HepG2 (cell line): ENCODE data around the gene PRPF4. TPM values are rescaled to one million over a fixed set of nuclear protein-coding genes. Genes with fewer than 3 reads are reported as not detected.
A peak's percentile ranks its signal among the peaks of the same experiment; 100 is the strongest.

Experiments used
- CTCF ChIP-seq: sonication (generic); formaldehyde crosslinking; IDR thresholded peaks from 2 replicates; pipeline ENCODE4 v1.5.0; 2020; ENCODE audit warnings: mild to moderate bottlenecking, missing genetic modification reagents, moderate library complexity
- EED ChIP-seq: sonication (generic); formaldehyde crosslinking; IDR thresholded peaks from 2 replicates; pipeline ENCODE4 v1.5.0; 2020; ENCODE audit warnings: mild to moderate bottlenecking, missing genetic modification reagents
- HDAC2 ChIP-seq: sonication (generic); formaldehyde crosslinking; IDR thresholded peaks from 2 replicates; pipeline ENCODE4 v1.4.0; 2020; ENCODE audit warnings: missing genetic modification reagents
- IKZF5 ChIP-seq: IDR thresholded peaks from 2 replicates; pipeline ENCODE4 v1.6.1; 2018; ENCODE audit warnings: missing genetic modification reagents, mild to moderate bottlenecking, missing compliant biosample characterization
- KDM5B ChIP-seq: sonication (generic); formaldehyde crosslinking; IDR thresholded peaks from 2 replicates; pipeline ENCODE4 v1.4.0; 2020; ENCODE audit warnings: missing genetic modification reagents, mild to moderate bottlenecking, borderline replicate concordance
- KDM6A ChIP-seq: IDR thresholded peaks from 2 replicates; pipeline ENCODE4 v1.6.1; 2016; ENCODE audit warnings: low read depth
- MYNN ChIP-seq: sonication (generic); formaldehyde crosslinking; IDR thresholded peaks from 2 replicates; pipeline ENCODE4 v1.4.0; 2020; ENCODE audit warnings: mild to moderate bottlenecking, low read depth, missing genetic modification reagents
- PLSCR1 ChIP-seq: sonication (generic); formaldehyde crosslinking; IDR thresholded peaks from 2 replicates; pipeline ENCODE4 v1.5.0; 2020; ENCODE audit warnings: missing genetic modification reagents, mild to moderate bottlenecking, borderline replicate concordance
- XBP1 ChIP-seq: sonication (generic); formaldehyde crosslinking; IDR thresholded peaks from 2 replicates; pipeline ENCODE4 v1.5.0; 2020; ENCODE audit warnings: missing genetic modification reagents
- ZNF10 ChIP-seq: sonication (generic); formaldehyde crosslinking; IDR thresholded peaks from 2 replicates; pipeline ENCODE4 v1.4.0; 2020; ENCODE audit warnings: mild to moderate bottlenecking, low read depth, missing genetic modification reagents, borderline replicate concordance
- ZNF362 ChIP-seq: sonication (generic); formaldehyde crosslinking; IDR thresholded peaks from 2 replicates; pipeline ENCODE4 v1.4.0; 2020; ENCODE audit warnings: missing genetic modification reagents, mild to moderate bottlenecking, borderline replicate concordance
- ZNF432 ChIP-seq: sonication (generic); formaldehyde crosslinking; IDR thresholded peaks from 2 replicates; pipeline ENCODE4 v1.5.0; 2020; ENCODE audit warnings: missing genetic modification reagents, mild to moderate bottlenecking, borderline replicate concordance
- ZNF563 ChIP-seq: sonication (generic); formaldehyde crosslinking; IDR thresholded peaks from 2 replicates; pipeline ENCODE4 v1.8.0; 2022; ENCODE audit warnings: mild to moderate bottlenecking, moderate library complexity, missing genetic modification reagents
- ZSCAN25 ChIP-seq: sonication (generic); formaldehyde crosslinking; IDR thresholded peaks from 2 replicates; pipeline ENCODE4 v1.8.0; 2022; ENCODE audit warnings: mild to moderate bottlenecking, missing genetic modification reagents
- polyA plus RNA-seq, 8 experiments: library from polyadenylated mRNA; depleted of rRNA in 3 of 8; stranded (reverse) in 7 of 8; unstranded in 1 of 8; fragments of >200 nt; fragmentation: Illumina TruSeq in 4 of 8; extraction: Trizol in 4 of 8; gene quantifications; 2 replicates each; pipeline versions ENCODE4 v1.2.1 to v1.2.3, GENCODE V29; 2011 to 2016; ENCODE audit warnings: low read depth in 4 of 8, missing spikeins in 1 of 8, mixed read lengths in 1 of 8; ENCODE audit not compliant: insufficient read depth in 1 of 8
- total RNA-seq, 5 experiments: library from RNA; depleted of rRNA; stranded (reverse); fragments of >200 nt; fragmentation: Illumina TruSeq; extraction: Trizol; gene quantifications; 2 replicates each; pipeline ENCODE4 v1.2.3, GENCODE V29; 2016; ENCODE audit warnings: low read depth in 1 of 5
- TF ChIP-seq, protein P1 (sequence below): IDR thresholded peaks from 2 replicates; pipeline ENCODE4 v1.6.1; 2012; ENCODE audit warnings: inconsistent platforms
- TF ChIP-seq, protein P2 (sequence below): sonication (generic); formaldehyde crosslinking; IDR thresholded peaks from 2 replicates; pipeline ENCODE4 v1.5.1; 2020; ENCODE audit warnings: missing genetic modification reagents, mild to moderate bottlenecking, borderline replicate concordance

The PRPF4 gene
- total and polyA plus RNA-seq, 2 of the 13 experiments (the other 11 are each of a cell fraction or from before 2014, with no cell fraction given), result 10.3 to 49.0 TPM

DNA sequence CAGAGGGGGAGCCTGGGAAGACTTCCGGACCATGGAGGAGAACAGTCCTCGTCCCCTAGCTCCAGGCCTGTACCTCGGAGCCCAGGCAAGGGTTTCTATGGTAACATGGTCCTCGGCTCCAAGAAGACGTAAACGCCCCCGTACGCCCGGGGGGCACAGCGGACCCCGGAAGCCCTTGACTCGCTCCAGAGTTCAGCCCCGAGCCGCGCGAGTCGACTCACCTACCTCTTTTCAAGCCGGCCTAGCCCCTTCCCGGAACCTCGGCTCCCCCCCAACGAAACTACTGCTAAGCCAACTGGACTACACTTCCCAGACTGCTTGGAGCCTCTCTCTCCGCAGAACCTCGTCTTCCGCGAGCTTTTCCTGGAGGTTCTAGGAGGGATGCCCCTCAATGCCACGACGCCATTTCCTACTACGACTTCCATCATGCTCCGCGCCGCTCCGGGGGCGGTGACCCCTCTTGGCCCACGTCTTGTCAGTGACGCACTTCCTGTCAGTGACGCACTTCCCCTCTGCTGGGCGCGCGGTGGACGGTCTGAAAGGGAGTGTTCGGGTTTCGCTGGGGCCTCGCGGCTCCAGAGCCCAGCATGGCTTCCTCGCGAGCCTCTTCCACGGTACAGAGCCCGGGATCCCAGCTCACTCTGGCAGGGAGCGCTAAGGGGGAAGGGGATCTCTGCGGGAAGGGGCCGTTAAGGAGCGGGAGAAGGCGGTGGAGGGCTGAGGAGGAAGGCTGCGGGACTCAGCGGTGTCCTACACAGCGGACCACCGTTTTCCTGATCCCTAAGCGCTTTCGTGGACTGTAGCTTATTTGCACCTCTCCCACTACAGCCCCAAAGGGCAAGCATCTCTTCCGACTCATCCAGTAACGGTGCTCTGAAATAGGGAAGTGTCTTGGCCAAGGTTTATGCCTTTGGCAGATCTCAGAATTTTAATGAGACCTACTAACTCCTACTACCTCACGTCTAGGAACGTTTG is at the start of gene PRPF4, which contains the start of gene CDC26 (continued):
- TF ChIP-seq ZNF362 (no peak; the same call in 1 of the 2 replicates), ZNF10 (CRISPR knock-in tag) (no peak), CTCF (CRISPR knock-in tag) (peak; percentile 23; the same call in 1 of the 2 replicates), XBP1 (CRISPR knock-in tag) (no peak), ZNF563 (no peak), ZSCAN25 (peak; percentile 67), KDM5B (peak; percentile 75; the same call in 1 of the 2 replicates), PLSCR1 (CRISPR knock-in tag) (no peak), MYNN (CRISPR knock-in tag) (peak; percentile 44; the same call in 1 of the 2 replicates), EED (CRISPR knock-in tag) (0 out of 2 replicates have a peak, but pooled peaks have one; percentile 18), HDAC2 (CRISPR knock-in tag) (peak; percentile 88), IKZF5 (CRISPR knock-in tag) (0 out of 2 replicates have a peak, but pooled peaks have one; percentile 64), ZNF432 (no peak), KDM6A (CRISPR knock-in tag) (no peak)
- TF ChIP-seq, protein P1, sequence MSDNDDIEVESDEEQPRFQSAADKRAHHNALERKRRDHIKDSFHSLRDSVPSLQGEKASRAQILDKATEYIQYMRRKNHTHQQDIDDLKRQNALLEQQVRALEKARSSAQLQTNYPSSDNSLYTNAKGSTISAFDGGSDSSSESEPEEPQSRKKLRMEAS, result peak; percentile 85
- TF ChIP-seq, protein P2, sequence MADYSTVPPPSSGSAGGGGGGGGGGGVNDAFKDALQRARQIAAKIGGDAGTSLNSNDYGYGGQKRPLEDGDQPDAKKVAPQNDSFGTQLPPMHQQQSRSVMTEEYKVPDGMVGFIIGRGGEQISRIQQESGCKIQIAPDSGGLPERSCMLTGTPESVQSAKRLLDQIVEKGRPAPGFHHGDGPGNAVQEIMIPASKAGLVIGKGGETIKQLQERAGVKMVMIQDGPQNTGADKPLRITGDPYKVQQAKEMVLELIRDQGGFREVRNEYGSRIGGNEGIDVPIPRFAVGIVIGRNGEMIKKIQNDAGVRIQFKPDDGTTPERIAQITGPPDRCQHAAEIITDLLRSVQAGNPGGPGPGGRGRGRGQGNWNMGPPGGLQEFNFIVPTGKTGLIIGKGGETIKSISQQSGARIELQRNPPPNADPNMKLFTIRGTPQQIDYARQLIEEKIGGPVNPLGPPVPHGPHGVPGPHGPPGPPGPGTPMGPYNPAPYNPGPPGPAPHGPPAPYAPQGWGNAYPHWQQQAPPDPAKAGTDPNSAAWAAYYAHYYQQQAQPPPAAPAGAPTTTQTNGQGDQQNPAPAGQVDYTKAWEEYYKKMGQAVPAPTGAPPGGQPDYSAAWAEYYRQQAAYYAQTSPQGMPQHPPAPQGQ (CRISPR knock-in tag), result no peak
